HG03521 (cell line): ENCODE results near the gene SRD5A2.

Experiments used
- ATAC-seq: cut with Tn5 transposase; IDR thresholded peaks from one replicate; pipeline ENCODE4 v1.9.1; 2021; ENCODE audit warnings: mild to moderate bottlenecking, moderate library complexity; ENCODE audit not compliant: unreplicated experiment

SRD5A2 gene

GRCh38 chr2:31474296-31474695 lies 106.4 kb downstream of the SRD5A2 start:
- ATAC-seq: no peak
